ENCODE measurements around the gene UBAC1.

The UBAC1 gene

GRCh38 chr9:135961277-135961715 lies at the start of gene UBAC1:
TSS of gene UBAC1 (minus strand) at chr9:135961373. CDS start at chr9:135961162, 211 bp downstream.
- peak; percentile 95 for DNase-seq (ENCODE audit: low read depth)

GRCh38 chr9:136010615-136011361 lies 49.6 kb upstream of the UBAC1 start:
- DNase-seq (ENCODE audit: low read depth), result no peak

GRCh38 chr9:136010176-136010575 lies 49.0 kb upstream of the UBAC1 start:
- no peak for DNase-seq (ENCODE audit: low read depth)

- DNase-seq (ENCODE audit: low read depth), result no peak
These were observed 48.3 kb upstream of the UBAC1 start for GRCh38 chr9:136009516-136009915.

GRCh38 chr9:136008693-136008997 lies 47.5 kb upstream of the UBAC1 start:
- DNase-seq (ENCODE audit: low read depth), result no peak

GRCh38 chr9:136007934-136008692 lies 46.9 kb upstream of the UBAC1 start:
- DNase-seq (ENCODE audit: low read depth), result no peak

- no peak for DNase-seq (ENCODE audit: low read depth)
These were observed 46.2 kb upstream of the UBAC1 start for GRCh38 chr9:136007276-136007933.

GRCh38 chr9:136006169-136006568 lies 45.0 kb upstream of the UBAC1 start:
- DNase-seq (ENCODE audit: low read depth), result no peak

GRCh38 chr9:136004712-136005111 lies 43.5 kb upstream of the UBAC1 start:
- DNase-seq (ENCODE audit: low read depth), result no peak

- DNase-seq (ENCODE audit: low read depth), result no peak
These were observed 43.0 kb upstream of the UBAC1 start for GRCh38 chr9:136004219-136004618.

- DNase-seq (ENCODE audit: low read depth), result no peak
These were observed 42.4 kb upstream of the UBAC1 start for GRCh38 chr9:136003411-136004218.

- no peak for DNase-seq (ENCODE audit: low read depth)
These were observed 41.7 kb upstream of the UBAC1 start for GRCh38 chr9:136002881-136003280.

- DNase-seq (ENCODE audit: low read depth), result no peak
These were observed 41.0 kb upstream of the UBAC1 start for GRCh38 chr9:136002215-136002614.

GRCh38 chr9:136001231-136001630 lies 40.1 kb upstream of the UBAC1 start:
- DNase-seq (ENCODE audit: low read depth), result no peak

GRCh38 chr9:135998410-135999071 lies 37.4 kb upstream of the UBAC1 start:
- DNase-seq (ENCODE audit: low read depth), result no peak

- no peak for DNase-seq (ENCODE audit: low read depth)
These were observed 36.8 kb upstream of the UBAC1 start for GRCh38 chr9:135998016-135998380.

- no peak for DNase-seq (ENCODE audit: low read depth)
These were observed 36.2 kb upstream of the UBAC1 start for GRCh38 chr9:135997090-135998015.

GRCh38 chr9:135995816-135996215 lies 34.6 kb upstream of the UBAC1 start:
- no peak for DNase-seq (ENCODE audit: low read depth)

- no peak for DNase-seq (ENCODE audit: low read depth)
These were observed 33.5 kb upstream of the UBAC1 start for GRCh38 chr9:135994501-135995192.
